K562 (cell line): ENCODE measurements around the gene ITPR3. TPM values are rescaled to one million over a fixed set of nuclear protein-coding genes. Genes with fewer than 3 reads are reported as not detected.

Experiments
- AFF4 ChIP-seq: sonication (generic); formaldehyde crosslinking; IDR thresholded peaks from 2 replicates; pipeline ENCODE4 v1.8.0; 2023; ENCODE audit warnings: mild to moderate bottlenecking, missing genetic modification reagents
- ARID3B ChIP-seq: fragments of 250-450 bp; sonication (Bioruptor Pico); IDR thresholded peaks from 2 replicates; pipeline ENCODE4 v1.4.0; 2020; ENCODE audit warnings: borderline replicate concordance
- FOXK1 ChIP-seq: sonication (generic); formaldehyde crosslinking; IDR thresholded peaks from 2 replicates; pipeline ENCODE4 v1.8.0; 2022; ENCODE audit warnings: missing genetic modification reagents, mild to moderate bottlenecking, borderline replicate concordance
- HLTF ChIP-seq: fragments of 450-650 bp; IDR thresholded peaks from 2 replicates; pipeline ENCODE4 v1.6.1; 2016
- ILF3 ChIP-seq: fragments of 450-650 bp; IDR thresholded peaks from 2 replicates; pipeline ENCODE4 v1.6.1; 2018; ENCODE audit warnings: antibody characterized with exemption, mild to moderate bottlenecking, moderate library complexity, borderline replicate concordance
- LARP7 ChIP-seq: fragments of 450-650 bp; IDR thresholded peaks from 2 replicates; pipeline ENCODE4 v1.6.1; 2016
- NFIC ChIP-seq: fragments of 450-650 bp; IDR thresholded peaks from 2 replicates; pipeline ENCODE4 v1.6.1; 2017; ENCODE audit warnings: mild to moderate bottlenecking, inconsistent platforms
- POLR2H ChIP-seq: IDR thresholded peaks from 2 replicates; pipeline ENCODE4 v1.6.1; 2016; ENCODE audit warnings: missing genetic modification characterization, low read depth, mild to moderate bottlenecking, control low read depth, missing compliant biosample characterization, moderate library complexity
- RBM14 ChIP-seq: fragments of 200-400 bp; formaldehyde crosslinking; IDR thresholded peaks from 2 replicates; pipeline ENCODE4 v1.6.1; 2018; ENCODE audit warnings: low read depth, mild to moderate bottlenecking, low read length, moderate library complexity, borderline replicate concordance; ENCODE audit not compliant: insufficient read depth
- SMAD2 ChIP-seq: fragments of 150-350 bp; IDR thresholded peaks from 2 replicates; pipeline ENCODE4 v1.6.1; 2014; ENCODE audit warnings: low read depth, mild to moderate bottlenecking, low read length
- TAF7 ChIP-seq: fragments of 450-650 bp; IDR thresholded peaks from 2 replicates; pipeline ENCODE4 v1.6.1; 2016; ENCODE audit warnings: missing genetic modification characterization, missing compliant biosample characterization
- TEAD4 ChIP-seq, 2 experiments: sonication (generic) in 1 of 2; formaldehyde crosslinking in 1 of 2; IDR thresholded peaks; 2 replicates each; pipeline versions ENCODE4 v1.6.1 to v1.8.0; 2012 to 2022; ENCODE audit warnings: borderline replicate concordance in 1 of 2, inconsistent platforms in 1 of 2, low read length in 1 of 2, mild to moderate bottlenecking in 1 of 2, missing genetic modification reagents in 1 of 2
- TFAP4 ChIP-seq: sonication (generic); formaldehyde crosslinking; IDR thresholded peaks from 2 replicates; pipeline ENCODE4 v1.8.0; 2022; ENCODE audit warnings: missing genetic modification reagents, mild to moderate bottlenecking, moderate library complexity, borderline replicate concordance
- ZNF12 ChIP-seq: sonication (generic); formaldehyde crosslinking; IDR thresholded peaks from 2 replicates; pipeline ENCODE4 v1.4.0; 2020; ENCODE audit warnings: mild to moderate bottlenecking, missing genetic modification reagents
- ZNF165 ChIP-seq: fragments of 250-450 bp; sonication (Bioruptor Pico); IDR thresholded peaks from 2 replicates; pipeline ENCODE4 v1.4.0; 2020; ENCODE audit warnings: borderline replicate concordance
- ZNF184 ChIP-seq: sonication (generic); formaldehyde crosslinking; IDR thresholded peaks from 2 replicates; pipeline ENCODE4 v1.5.0; 2020; ENCODE audit warnings: missing genetic modification reagents
- ZNF311 ChIP-seq: fragments of 250-450 bp; sonication (Bioruptor Pico); IDR thresholded peaks from 2 replicates; pipeline ENCODE4 v1.4.0; 2020; ENCODE audit warnings: mild to moderate bottlenecking, moderate library complexity
- polyA plus RNA-seq, 8 experiments: library from polyadenylated mRNA; depleted of rRNA in 4 of 8; stranded (reverse) in 5 of 8; unstranded in 3 of 8; fragments of >200 nt; fragmentation: Nextera tagmentation in 2 of 8; fragmentation: Illumina TruSeq in 1 of 8; extraction: Ambion mirVana in 2 of 8; extraction: Trizol in 1 of 8; gene quantifications; 2 replicates each; pipeline versions ENCODE4 v1.2.1 to v1.2.3, GENCODE V29; 2011 to 2014; ENCODE audit warnings: inconsistent platforms in 1 of 8, missing spikeins in 1 of 8
- total RNA-seq, 7 experiments: library from RNA; depleted of rRNA in 6 of 7; stranded (reverse); fragments of >200 nt in 6 of 7; fragmentation: Illumina TruSeq in 2 of 7; extraction: Trizol in 2 of 7; gene quantifications; 2 replicates each; pipeline versions ENCODE4 v1.2.1 to v1.2.3, GENCODE V29; 2011 to 2021; ENCODE audit warnings: low replicate concordance in 1 of 7

Gene ITPR3
- total and polyA plus RNA-seq, 9 of the 15 experiments (the other 6 are each of a cell fraction or from before 2014, with no cell fraction given) = 0.39 to 35.7 (median 13.2) TPM

GRCh38 chr6:33672808-33673207 is 51.7 kb downstream of the ITPR3 start (continued):
- TF ChIP-seq AFF4 (CRISPR knock-in tag) (no peak), TEAD4 (IDR thresholded peaks at IDR 0.05; ENCODE audit: low read length) (no peak), TEAD4 (CRISPR knock-in tag; IDR thresholded peaks at IDR 0.05; ENCODE audit: borderline replicate concordance) (no peak), ILF3 (no peak), FOXK1 (CRISPR knock-in tag) (no peak), TAF7 (tag) (no peak), NFIC (peak; percentile 24; the same call in 1 of the 2 replicates), ZNF311 (CRISPR knock-in tag) (no peak), TFAP4 (peak; percentile 47; the same call in 1 of the 2 replicates), SMAD2 (no peak), HLTF (no peak), ARID3B (CRISPR knock-in tag) (no peak), POLR2H (tag) (no peak), LARP7 (no peak), ZNF165 (CRISPR knock-in tag) (no peak), RBM14 (no peak), ZNF184 (CRISPR knock-in tag) (no peak), ZNF12 (CRISPR knock-in tag) (no peak)
- TF ChIP-seq, all 486 proteins: peak for 27
